Cardiac fibroblast (primary cell): ENCODE data around the gene TOMM20.

Source experiments
- DNase-seq, 2 donors: peaks; one replicate each; pipeline versions ENCODE4 v3.0.0 to v3.0.0-alpha.2; 2010; ENCODE audit warnings: low read depth in 2 of 2
- H3K4me3 ChIP-seq, 2 donors: replicated peaks in 1 of 2; 1 replicate in 1 of 2; 2 replicates in 1 of 2; pipeline ENCODE4 v1.5.1; 2011; ENCODE audit warnings: low read depth in 2 of 2, low read length in 2 of 2, mild to moderate bottlenecking in 2 of 2, moderate library complexity in 1 of 2
- CTCF ChIP-seq: IDR thresholded peaks from one replicate; pipeline ENCODE4 v1.5.1; 2011; ENCODE audit warnings: low read depth, mild to moderate bottlenecking, low read length, inconsistent platforms

TOMM20 gene

GRCh38 chr1:235105051-235106043 is 23.3 kb downstream of the TOMM20 start:
- DNase-seq: no peak
- H3K4me3 ChIP-seq: no peak overlapping the region
- no peak for TF ChIP-seq CTCF

- H3K4me3 ChIP-seq: no peak overlapping the region
- TF ChIP-seq CTCF: no peak
- no peak for DNase-seq
Observed at GRCh38 chr1:235102993-235103411, 25.6 kb downstream of the TOMM20 start.

- no peak for DNase-seq
- no peak for TF ChIP-seq CTCF
Observed at GRCh38 chr1:235102259-235102582, 26.4 kb downstream of the TOMM20 start.

GRCh38 chr1:235101558-235102258 is 26.9 kb downstream of the TOMM20 start:
- H3K4me3 ChIP-seq: no peak overlapping the region
- DNase-seq: peak in 1 of 2 donors; percentile 43
- no peak for TF ChIP-seq CTCF

More at GRCh38 chr1:235102259-235102582, 26.4 kb downstream of the TOMM20 start:
- H3K4me3 ChIP-seq: no peak overlapping the region

GRCh38 chr1:235100194-235100772 is 28.4 kb downstream of the TOMM20 start:
- peak in 1 of 2 donors; percentile 41 for DNase-seq
- H3K4me3 ChIP-seq: no peak overlapping the region
- TF ChIP-seq CTCF: no peak

- DNase-seq: no peak
- no peak overlapping the region for H3K4me3 ChIP-seq
- TF ChIP-seq CTCF: no peak
Observed at GRCh38 chr1:235098991-235099390, 29.6 kb downstream of the TOMM20 start.
